ENCODE results near the gene KIAA1217.

GRCh38 chr10:24235471-24235870 lies 26.5 kb downstream of the KIAA1217 start:
- TF ChIP-seq SIN3A (conservative IDR thresholded peaks at IDR 0.05 in 1 of 2, IDR thresholded peaks at IDR 0.05 in 1 of 2; ENCODE audit: low read depth in 1 of 2, low read length in 2 of 2) (no peak), CTCF (IDR thresholded peaks at IDR 0.05; ENCODE audit: control extremely low read depth in 1 of 3, insufficient read depth in 1 of 3, low read depth in 1 of 3, low read length in 3 of 3) (no peak), POLR2A (IDR thresholded peaks at IDR 0.05; ENCODE audit: control extremely low read depth in 1 of 2, low read depth in 2 of 2, low read length in 2 of 2) (no peak), ATF3 (IDR thresholded peaks at IDR 0.05; ENCODE audit: insufficient read depth, low read depth, low read length) (no peak), SP4 (IDR thresholded peaks at IDR 0.05; ENCODE audit: low read length) (no peak), USF2 (IDR thresholded peaks at IDR 0.05; ENCODE audit: low read length) (no peak), FOSL1 (IDR thresholded peaks at IDR 0.05; ENCODE audit: insufficient read depth, low read depth, low read length) (no peak), TEAD4 (IDR thresholded peaks at IDR 0.05; ENCODE audit: low read depth, low read length) (no peak), SP1 (IDR thresholded peaks at IDR 0.05; ENCODE audit: low read depth, low read length) (no peak), YY1 (IDR thresholded peaks at IDR 0.05; ENCODE audit: low read depth, low read length) (no peak), BRCA1 (IDR thresholded peaks at IDR 0.05; ENCODE audit: low read depth, low read length) (no peak), RNF2 (IDR thresholded peaks at IDR 0.05; ENCODE audit: borderline replicate concordance, low read depth, low read length, missing control alignments, poor library complexity, severe bottlenecking) (no peak), CBX5 (IDR thresholded peaks at IDR 0.05; ENCODE audit: low read depth, low read length) (no peak)

Measured in H1 (cell line).